Liver (tissue), 10 donors: Measurements from ENCODE around the gene CUL5. TPM values are rescaled to one million over a fixed set of nuclear protein-coding genes. Genes with fewer than 3 reads are reported as not detected.

Source experiments
- DNase-seq: peaks from one replicate; pipeline ENCODE4 v3.0.0-alpha.2; 2017; ENCODE audit warnings: low spot score
- H3K27ac ChIP-seq, 2 donors: one replicate each; pipeline ENCODE4 v1.7.0; 2013; ENCODE audit warnings: inconsistent platforms in 2 of 2, low read length in 2 of 2, control low read depth in 1 of 2, low read depth in 1 of 2, mild to moderate bottlenecking in 1 of 2
- H3K27me3 ChIP-seq, 4 donors: one replicate each; pipeline versions ENCODE4 v1.6.1 to v1.7.0; 2013; ENCODE audit warnings: low read length in 3 of 4, inconsistent platforms in 1 of 4, mild to moderate bottlenecking in 1 of 4, moderate library complexity in 1 of 4; ENCODE audit not compliant: control insufficient read depth in 4 of 4, insufficient read depth in 4 of 4
- H3K36me3 ChIP-seq, 4 donors: one replicate each; pipeline versions ENCODE4 v1.6.1 to v1.7.0; 2013; ENCODE audit warnings: low read length in 3 of 4, mild to moderate bottlenecking in 3 of 4, low read depth in 1 of 4, moderate library complexity in 1 of 4; ENCODE audit not compliant: control insufficient read depth in 4 of 4, insufficient read depth in 3 of 4
- H3K4me1 ChIP-seq, 4 donors: one replicate each; pipeline versions ENCODE4 v1.6.1 to v1.7.0; 2013; ENCODE audit warnings: low read length in 3 of 4, mild to moderate bottlenecking in 3 of 4, moderate library complexity in 1 of 4; ENCODE audit not compliant: control insufficient read depth in 4 of 4, insufficient read depth in 4 of 4
- H3K4me3 ChIP-seq, 3 donors: one replicate each; pipeline versions ENCODE4 v1.6.1 to v1.7.0; 2013; ENCODE audit warnings: low read length in 3 of 3, control low read depth in 1 of 3, low read depth in 1 of 3, mild to moderate bottlenecking in 1 of 3
- H3K9ac ChIP-seq, 2 donors: one replicate each; pipeline ENCODE4 v1.7.0; 2013; ENCODE audit warnings: low read length in 2 of 2, mild to moderate bottlenecking in 2 of 2, moderate library complexity in 2 of 2, control low read depth in 1 of 2, low read depth in 1 of 2
- H3K9me3 ChIP-seq, 4 donors: one replicate each; pipeline versions ENCODE4 v1.6.1 to v1.7.0; 2013; ENCODE audit warnings: low read length in 3 of 4; ENCODE audit not compliant: control insufficient read depth in 4 of 4
- FOXA2 ChIP-seq: IDR thresholded peaks from 2 replicates; pipeline ENCODE4 v1.6.1; 2016; ENCODE audit warnings: antibody characterized with exemption
- GABPA ChIP-seq, 2 donors: IDR thresholded peaks in 1 of 2; conservative IDR thresholded peaks in 1 of 2; 2 replicates each; pipeline ENCODE4 v1.6.1; 2016; ENCODE audit warnings: antibody characterized with exemption in 2 of 2, mild to moderate bottlenecking in 1 of 2, moderate library complexity in 1 of 2
- HNF4G ChIP-seq: IDR thresholded peaks from 2 replicates; pipeline ENCODE4 v1.6.1; 2016; ENCODE audit warnings: antibody characterized with exemption
- NR2F2 ChIP-seq: IDR thresholded peaks from 2 replicates; pipeline ENCODE4 v1.6.1; 2016; ENCODE audit warnings: antibody characterized with exemption
- RXRA ChIP-seq, 2 donors: IDR thresholded peaks; 2 replicates each; pipeline ENCODE4 v1.6.1; 2017 to 2018; ENCODE audit warnings: antibody characterized with exemption in 2 of 2, mild to moderate bottlenecking in 1 of 2
- SP1 ChIP-seq: IDR thresholded peaks from 2 replicates; pipeline ENCODE4 v1.6.1; 2018; ENCODE audit warnings: antibody characterized with exemption, mild to moderate bottlenecking
- WGBS: extraction: QIAGEN DNeasy Blood & Tissue Kit; methylation state at CpG from one replicate; pipeline ENCODE4 v1.1.7; 2013; 5-methylcytosine and 5-hydroxymethylcytosine counted together
- polyA plus RNA-seq, 2 donors: library from polyadenylated mRNA; stranded (reverse) in 1 of 2; unstranded in 1 of 2; fragments of 200-250 nt in 1 of 2; fragments of >200 nt in 1 of 2; fragmentation: Nextera tagmentation in 1 of 2; extraction: Ambion mirVana in 1 of 2; gene quantifications; one replicate each; pipeline versions ENCODE4 v1.2.1 to v1.2.3, GENCODE V29; 2013 to 2015
- small RNA-seq: library from RNA; depleted of rRNA; stranded (forward); fragments of <200 nt; gene quantifications from one replicate; pipeline ENCODE3, GENCODE V24; 2014
- total RNA-seq, 2 donors: library from RNA; depleted of rRNA; stranded (reverse); fragments of >200 nt; gene quantifications; one replicate each; pipeline ENCODE4 v1.2.3, GENCODE V29; 2014
- TF ChIP-seq, protein P1 (sequence below): IDR thresholded peaks from 2 replicates; pipeline ENCODE4 v1.6.1; 2016; ENCODE audit warnings: antibody characterized with exemption
- TF ChIP-seq, protein P2 (sequence below): IDR thresholded peaks from 2 replicates; pipeline ENCODE4 v1.6.1; 2016; ENCODE audit warnings: antibody characterized with exemption
- TF ChIP-seq, protein P3 (sequence below): fragments of 150-350 bp; IDR thresholded peaks from 2 replicates; pipeline ENCODE4 v1.5.1; 2017; ENCODE audit warnings: improper control_type of control experiment, low read depth, low read length; ENCODE audit not compliant: missing input control
- TF ChIP-seq, protein P4 (sequence below): IDR thresholded peaks from 2 replicates; pipeline ENCODE4 v1.6.1; 2016; ENCODE audit warnings: antibody characterized with exemption, mild to moderate bottlenecking
- donor health status: healthy.
- donor health status: healthy.
- donor health status: healthy.
- donor health status: healthy.
- donor health status: healthy.

Gene CUL5
- total and polyA plus RNA-seq, 4 donors = 5.6 to 21.1 (median 12.9) TPM

DNA sequence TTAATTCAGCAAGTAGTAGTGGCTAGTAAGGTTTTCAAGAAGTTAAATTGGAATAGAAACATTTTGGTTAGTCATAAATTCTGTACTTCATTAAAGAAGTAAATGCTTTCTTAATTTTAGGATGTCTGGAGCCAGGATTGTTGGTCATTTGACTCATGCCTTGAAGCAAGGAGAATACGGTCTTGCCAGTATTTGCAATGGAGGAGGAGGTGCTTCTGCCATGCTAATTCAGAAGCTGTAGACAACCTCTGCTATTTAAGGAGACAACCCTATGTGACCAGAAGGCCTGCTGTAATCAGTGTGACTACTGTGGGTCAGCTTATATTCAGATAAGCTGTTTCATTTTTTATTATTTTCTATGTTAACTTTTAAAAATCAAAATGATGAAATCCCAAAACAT, 138.5 kb downstream of the CUL5 start:
- TF ChIP-seq GABPA (IDR thresholded peaks at IDR 0.05 in 1 of 2, conservative IDR thresholded peaks at IDR 0.05 in 1 of 2) = no peak
- no peak for TF ChIP-seq NR2F2
- TF ChIP-seq, protein P1, sequence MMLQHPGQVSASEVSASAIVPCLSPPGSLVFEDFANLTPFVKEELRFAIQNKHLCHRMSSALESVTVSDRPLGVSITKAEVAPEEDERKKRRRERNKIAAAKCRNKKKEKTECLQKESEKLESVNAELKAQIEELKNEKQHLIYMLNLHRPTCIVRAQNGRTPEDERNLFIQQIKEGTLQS = no peak
- TF ChIP-seq, protein P2, sequence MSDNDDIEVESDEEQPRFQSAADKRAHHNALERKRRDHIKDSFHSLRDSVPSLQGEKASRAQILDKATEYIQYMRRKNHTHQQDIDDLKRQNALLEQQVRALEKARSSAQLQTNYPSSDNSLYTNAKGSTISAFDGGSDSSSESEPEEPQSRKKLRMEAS = no peak
- peaks cover 0 to 4% (median 0%) of the 10 kb centered on the region in 4 donors for H3K4me1 ChIP-seq
- no peak overlapping the region for H3K4me3 ChIP-seq
- H3K27me3 ChIP-seq = no peaks in the 10 kb centered on the region
- no peak for DNase-seq
- no peaks in the 10 kb centered on the region for H3K9me3 ChIP-seq
- H3K36me3 ChIP-seq = peaks cover 16 to 89% (median 78%) of the 10 kb centered on the region in 4 donors
- 75% methylated on average over 1 of the region's 1 CpG for WGBS
- no peak overlapping the region for H3K27ac ChIP-seq
- no peak overlapping the region for H3K9ac ChIP-seq

DNA sequence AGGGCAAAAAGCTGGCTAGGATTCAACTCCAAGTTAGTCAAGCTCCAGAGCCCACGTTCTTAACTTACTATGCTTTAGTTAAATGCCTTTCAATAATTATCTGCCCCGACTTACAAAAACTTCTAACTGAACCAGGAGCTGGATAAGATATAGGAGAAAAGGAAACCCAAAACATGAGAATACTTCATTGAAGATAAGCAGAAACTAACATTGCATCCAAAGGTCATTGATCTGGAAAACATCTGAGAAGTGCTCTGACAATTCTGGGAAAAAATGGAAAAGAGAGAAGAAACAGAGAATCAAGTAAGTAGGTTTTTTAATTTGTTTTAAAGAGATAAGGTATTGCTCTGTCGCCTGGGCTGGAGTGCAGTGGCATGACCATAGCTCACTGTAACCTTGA, 139.9 kb downstream of the CUL5 start:
- no peaks in the 10 kb centered on the region for H3K27me3 ChIP-seq
- H3K4me1 ChIP-seq = peaks cover 0 to 4% (median 0%) of the 10 kb centered on the region in 4 donors
- no peak overlapping the region for H3K4me3 ChIP-seq
- TF ChIP-seq, protein P2 = no peak
- TF ChIP-seq RXRA (IDR thresholded peaks at IDR 0.05) (peak; percentile 23 to 32), NR2F2 (peak; percentile 83)
- H3K27ac ChIP-seq = no peak overlapping the region
- DNase-seq = no peak
- 66% methylated on average over 3 of the region's 3 CpGs for WGBS
- peaks cover 14 to 79% (median 64%) of the 10 kb centered on the region in 4 donors for H3K36me3 ChIP-seq
- H3K9ac ChIP-seq = no peak overlapping the region
- H3K9me3 ChIP-seq = no peaks in the 10 kb centered on the region

DNA sequence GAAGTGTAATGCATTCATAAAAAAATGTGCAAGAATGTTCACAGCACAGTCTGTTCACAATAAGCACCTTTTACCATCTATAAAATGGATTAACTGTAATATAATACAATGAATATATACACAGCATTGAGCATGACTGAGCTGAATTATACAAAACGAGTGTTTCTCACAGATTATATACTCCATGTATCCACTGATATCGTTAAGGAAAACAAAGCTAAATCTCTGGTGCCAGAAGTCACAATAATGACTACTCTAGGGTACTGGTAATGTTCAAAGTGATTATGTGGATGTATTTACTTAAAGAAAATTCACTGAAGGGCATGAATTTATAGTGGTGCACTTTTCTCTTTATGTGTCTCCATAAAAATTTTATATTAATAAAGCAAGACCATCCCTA, 145.9 kb downstream of the CUL5 start:
- Histone ChIP-seq H3K27ac (no peak overlapping the region), H3K4me1 (no peaks in the 10 kb centered on the region), H3K4me3 (no peak overlapping the region), H3K27me3 (no peaks in the 10 kb centered on the region), H3K36me3 (peaks cover 4 to 49% (median 30%) of the 10 kb centered on the region in 4 donors), H3K9me3 (no peaks in the 10 kb centered on the region), H3K9ac (no peak overlapping the region)
- 64% methylated on average over 2 of the region's 2 CpGs for WGBS
- TF ChIP-seq FOXA2 = no peak
- no peak for TF ChIP-seq GABPA (IDR thresholded peaks at IDR 0.05 in 1 of 2, conservative IDR thresholded peaks at IDR 0.05 in 1 of 2)
- TF ChIP-seq, protein P3, sequence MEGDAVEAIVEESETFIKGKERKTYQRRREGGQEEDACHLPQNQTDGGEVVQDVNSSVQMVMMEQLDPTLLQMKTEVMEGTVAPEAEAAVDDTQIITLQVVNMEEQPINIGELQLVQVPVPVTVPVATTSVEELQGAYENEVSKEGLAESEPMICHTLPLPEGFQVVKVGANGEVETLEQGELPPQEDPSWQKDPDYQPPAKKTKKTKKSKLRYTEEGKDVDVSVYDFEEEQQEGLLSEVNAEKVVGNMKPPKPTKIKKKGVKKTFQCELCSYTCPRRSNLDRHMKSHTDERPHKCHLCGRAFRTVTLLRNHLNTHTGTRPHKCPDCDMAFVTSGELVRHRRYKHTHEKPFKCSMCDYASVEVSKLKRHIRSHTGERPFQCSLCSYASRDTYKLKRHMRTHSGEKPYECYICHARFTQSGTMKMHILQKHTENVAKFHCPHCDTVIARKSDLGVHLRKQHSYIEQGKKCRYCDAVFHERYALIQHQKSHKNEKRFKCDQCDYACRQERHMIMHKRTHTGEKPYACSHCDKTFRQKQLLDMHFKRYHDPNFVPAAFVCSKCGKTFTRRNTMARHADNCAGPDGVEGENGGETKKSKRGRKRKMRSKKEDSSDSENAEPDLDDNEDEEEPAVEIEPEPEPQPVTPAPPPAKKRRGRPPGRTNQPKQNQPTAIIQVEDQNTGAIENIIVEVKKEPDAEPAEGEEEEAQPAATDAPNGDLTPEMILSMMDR = no peak
- no peak for TF ChIP-seq SP1
- TF ChIP-seq, protein P4, sequence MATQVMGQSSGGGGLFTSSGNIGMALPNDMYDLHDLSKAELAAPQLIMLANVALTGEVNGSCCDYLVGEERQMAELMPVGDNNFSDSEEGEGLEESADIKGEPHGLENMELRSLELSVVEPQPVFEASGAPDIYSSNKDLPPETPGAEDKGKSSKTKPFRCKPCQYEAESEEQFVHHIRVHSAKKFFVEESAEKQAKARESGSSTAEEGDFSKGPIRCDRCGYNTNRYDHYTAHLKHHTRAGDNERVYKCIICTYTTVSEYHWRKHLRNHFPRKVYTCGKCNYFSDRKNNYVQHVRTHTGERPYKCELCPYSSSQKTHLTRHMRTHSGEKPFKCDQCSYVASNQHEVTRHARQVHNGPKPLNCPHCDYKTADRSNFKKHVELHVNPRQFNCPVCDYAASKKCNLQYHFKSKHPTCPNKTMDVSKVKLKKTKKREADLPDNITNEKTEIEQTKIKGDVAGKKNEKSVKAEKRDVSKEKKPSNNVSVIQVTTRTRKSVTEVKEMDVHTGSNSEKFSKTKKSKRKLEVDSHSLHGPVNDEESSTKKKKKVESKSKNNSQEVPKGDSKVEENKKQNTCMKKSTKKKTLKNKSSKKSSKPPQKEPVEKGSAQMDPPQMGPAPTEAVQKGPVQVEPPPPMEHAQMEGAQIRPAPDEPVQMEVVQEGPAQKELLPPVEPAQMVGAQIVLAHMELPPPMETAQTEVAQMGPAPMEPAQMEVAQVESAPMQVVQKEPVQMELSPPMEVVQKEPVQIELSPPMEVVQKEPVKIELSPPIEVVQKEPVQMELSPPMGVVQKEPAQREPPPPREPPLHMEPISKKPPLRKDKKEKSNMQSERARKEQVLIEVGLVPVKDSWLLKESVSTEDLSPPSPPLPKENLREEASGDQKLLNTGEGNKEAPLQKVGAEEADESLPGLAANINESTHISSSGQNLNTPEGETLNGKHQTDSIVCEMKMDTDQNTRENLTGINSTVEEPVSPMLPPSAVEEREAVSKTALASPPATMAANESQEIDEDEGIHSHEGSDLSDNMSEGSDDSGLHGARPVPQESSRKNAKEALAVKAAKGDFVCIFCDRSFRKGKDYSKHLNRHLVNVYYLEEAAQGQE = no peak
- no peak for TF ChIP-seq NR2F2
- no peak for TF ChIP-seq HNF4G
- no peak for DNase-seq

Small RNA genes lying within 50 kb of the gene (small RNA-seq; reads per million reads assigned to genes)
- gene RF00019 = not detected

Other genes starting within 250 kb of the CUL5 start
- gene SLC35F2, start 150.1 kb upstream of the CUL5 start, total RNA-seq = 1 to 10 TPM in 1 of 2 donors, under 1 TPM in 1; 0.42 to 1.4 TPM
- gene SLC35F2, start 150.1 kb upstream of the CUL5 start, polyA plus RNA-seq = under 1 TPM; 0.14 to 0.69 TPM
- 1 to 10 TPM; 1.7 to 3.5 TPM for gene RAB39A, start 80.5 kb upstream of the CUL5 start, total RNA-seq
- under 1 TPM; 0.14 to 0.17 TPM for gene RAB39A, start 80.5 kb upstream of the CUL5 start, polyA plus RNA-seq
- gene ACAT1, start 112.7 kb downstream of the CUL5 start, total RNA-seq = 1,000 to 10,000 TPM in 1 of 2 donors, 10 to 100 TPM in 1; 99.8 to 1,048 TPM
- 100 to 1,000 TPM; 545 to 605 TPM for gene ACAT1, start 112.7 kb downstream of the CUL5 start, polyA plus RNA-seq
- 10 to 100 TPM in 1 of 2 donors, 1 to 10 TPM in 1; 8.5 to 12.7 TPM for gene NPAT, start 213.7 kb downstream of the CUL5 start, total RNA-seq
- gene NPAT, start 213.7 kb downstream of the CUL5 start, polyA plus RNA-seq = 1 to 10 TPM; 1.6 to 3.3 TPM
- gene ATM, start 214.2 kb downstream of the CUL5 start, total RNA-seq = 10 to 100 TPM; 31.3 to 65.7 TPM
- gene ATM, start 214.2 kb downstream of the CUL5 start, polyA plus RNA-seq = 10 to 100 TPM in 1 of 2 donors, 1 to 10 TPM in 1; 9.9 to 10.4 TPM